ENCODE results near the gene LTBP3. TPM values are rescaled to one million over a fixed set of nuclear protein-coding genes. Genes with fewer than 3 reads are reported as not detected.

Gene LTBP3
- total RNA-seq, 1 donor from 2014 or later, result 1.7 TPM

GRCh38 chr11:65589444-65590239, 31.5 kb upstream of the LTBP3 start:
- Mint-ChIP-seq H3K36me3 (ENCODE audit: low read depth, unreplicated experiment) (peaks cover 9% of the 10 kb centered on the region), H3K4me1 (ENCODE audit: unreplicated experiment) (no peaks in the 10 kb centered on the region), H3K9me3 (ENCODE audit: unreplicated experiment) (no peaks in the 10 kb centered on the region), H3K27ac (ENCODE audit: unreplicated experiment) (no peak overlapping the region), H3K27me3 (ENCODE audit: unreplicated experiment) (peaks cover 36% of the 10 kb centered on the region), H3K4me3 (ENCODE audit: unreplicated experiment) (no peak overlapping the region)
- no peak for TF ChIP-seq CTCF (IDR thresholded peaks at IDR 0.05; ENCODE audit: unreplicated experiment)
- DNase-seq (ENCODE audit: low spot score), result no peak

- Mint-ChIP-seq H3K27me3 (ENCODE audit: unreplicated experiment) (peaks cover 37% of the 10 kb centered on the region), H3K36me3 (ENCODE audit: low read depth, unreplicated experiment) (peaks cover 9% of the 10 kb centered on the region)
- peak; percentile 70 for DNase-seq (ENCODE audit: low spot score)
These were observed 30.3 kb upstream of the LTBP3 start for GRCh38 chr11:65588199-65589054.

GRCh38 chr11:65586676-65587075, 28.5 kb upstream of the LTBP3 start:
- Mint-ChIP-seq H3K27me3 (ENCODE audit: unreplicated experiment) (peaks cover 47% of the 10 kb centered on the region), H3K27ac (ENCODE audit: unreplicated experiment) (peak overlapping the region; percentile 31), H3K4me1 (ENCODE audit: unreplicated experiment) (peaks cover 4% of the 10 kb centered on the region), H3K4me3 (ENCODE audit: unreplicated experiment) (no peak overlapping the region), H3K36me3 (ENCODE audit: low read depth, unreplicated experiment) (peaks cover 11% of the 10 kb centered on the region), H3K9me3 (ENCODE audit: unreplicated experiment) (no peaks in the 10 kb centered on the region)
- DNase-seq (ENCODE audit: low spot score), result no peak
- no peak for TF ChIP-seq CTCF (IDR thresholded peaks at IDR 0.05; ENCODE audit: unreplicated experiment)

More at GRCh38 chr11:65588199-65589054, 30.3 kb upstream of the LTBP3 start:
- TF ChIP-seq CTCF (IDR thresholded peaks at IDR 0.05; ENCODE audit: unreplicated experiment), result peak; percentile 57
- H3K9me3 Mint-ChIP-seq (ENCODE audit: unreplicated experiment), result no peaks in the 10 kb centered on the region
- peak overlapping the region; percentile 48 for H3K27ac Mint-ChIP-seq (ENCODE audit: unreplicated experiment)
- H3K4me1 Mint-ChIP-seq (ENCODE audit: unreplicated experiment), result peaks cover 2% of the 10 kb centered on the region
- no peak overlapping the region for H3K4me3 Mint-ChIP-seq (ENCODE audit: unreplicated experiment)

GRCh38 chr11:65586247-65586630, 28.1 kb upstream of the LTBP3 start:
- H3K27ac Mint-ChIP-seq (ENCODE audit: unreplicated experiment), result peak overlapping the region; percentile 31
- peak overlapping the region; percentile 47 for H3K4me3 Mint-ChIP-seq (ENCODE audit: unreplicated experiment)
- H3K9me3 Mint-ChIP-seq (ENCODE audit: unreplicated experiment), result no peaks in the 10 kb centered on the region
- peaks cover 4% of the 10 kb centered on the region for H3K4me1 Mint-ChIP-seq (ENCODE audit: unreplicated experiment)
- no peak for DNase-seq (ENCODE audit: low spot score)
- peaks cover 11% of the 10 kb centered on the region for H3K36me3 Mint-ChIP-seq (ENCODE audit: low read depth, unreplicated experiment)
- H3K27me3 Mint-ChIP-seq (ENCODE audit: unreplicated experiment), result peaks cover 46% of the 10 kb centered on the region
- TF ChIP-seq CTCF (IDR thresholded peaks at IDR 0.05; ENCODE audit: unreplicated experiment), result no peak
